SK-N-SH (cell line): ENCODE measurements around the gene KCNB1. TPM values are rescaled to one million over a fixed set of nuclear protein-coding genes. Genes with fewer than 3 reads are reported as not detected.

Source experiments
- CTCF ChIA-PET: fragments of 300-600, 350-600 bp; formaldehyde crosslinking; extraction: SDS; loops from one replicate; lab custom pipeline; 2021; lab: Yijun Ruan, JAX
- POLR2A ChIA-PET: fragments of 350-600 bp; sonication (Branson Sonifier 250); formaldehyde crosslinking; extraction: SDS; loops from one replicate; lab custom pipeline; 2020; ENCODE audit warnings: antibody characterized with exemption, inconsistent platforms; lab: Yijun Ruan, JAX
- DNase-seq: peaks from one replicate; pipeline ENCODE4 v3.0.0; 2012
- H2AFZ ChIP-seq: fragments of 200-600 bp; sonication (generic); 2 replicates; pipeline ENCODE4 v1.8.1; 2016; ENCODE audit warnings: antibody characterized with exemption, mild to moderate bottlenecking, low read depth
- H3F3A ChIP-seq: fragments of 200-600 bp; sonication (generic); replicated peaks from 2 replicates; pipeline ENCODE3; 2016; ENCODE audit warnings: antibody characterized with exemption, mild to moderate bottlenecking; ENCODE audit not compliant: insufficient read depth
- H3K27ac ChIP-seq, 2 experiments: fragments of 200-500 bp in 1 of 2; fragments of 200-600 bp in 1 of 2; sonication (Bioruptor generic) in 1 of 2; sonication (generic), shearing (Covaris generic) in 1 of 2; 2 replicates each; pipeline versions ENCODE4 v1.5.1 to v1.6.1; 2014 to 2016; ENCODE audit warnings: low read depth in 2 of 2, inconsistent platforms in 1 of 2, low read length in 1 of 2, mild to moderate bottlenecking in 1 of 2, mixed read lengths in 1 of 2
- H3K27me3 ChIP-seq: fragments of 200-600 bp; sonication (generic), shearing (Covaris generic); 2 replicates; pipeline ENCODE4 v1.6.1; 2016; ENCODE audit warnings: mixed run types; ENCODE audit not compliant: insufficient read depth
- H3K36me3 ChIP-seq, 2 experiments: fragments of 200-500 bp in 1 of 2; fragments of 200-600 bp in 1 of 2; sonication (Bioruptor generic) in 1 of 2; sonication (generic) in 1 of 2; replicated peaks in 1 of 2; 2 replicates each; pipeline versions ENCODE3 to v1.5.1; 2014 to 2016; ENCODE audit warnings: low read length in 1 of 2, mild to moderate bottlenecking in 1 of 2; ENCODE audit not compliant: insufficient read depth in 2 of 2, control insufficient read depth in 1 of 2
- H3K4me1 ChIP-seq, 2 experiments: fragments of 200-500 bp in 1 of 2; fragments of 200-600 bp in 1 of 2; sonication (Bioruptor generic) in 1 of 2; sonication (generic), shearing (Covaris generic) in 1 of 2; 2 replicates each; pipeline versions ENCODE4 v1.5.1 to v1.6.1; 2014 to 2016; ENCODE audit warnings: low read depth in 1 of 2, low read length in 1 of 2, mixed run types in 1 of 2; ENCODE audit not compliant: insufficient read depth in 2 of 2, control insufficient read depth in 1 of 2
- H3K4me2 ChIP-seq: fragments of 200-600 bp; sonication (generic), shearing (Covaris generic); 2 replicates; pipeline ENCODE4 v1.6.1; 2017; ENCODE audit warnings: mixed run types
- H3K4me3 ChIP-seq, 2 experiments: fragments of 200-500 bp in 1 of 2; fragments of 200-600 bp in 1 of 2; sonication (Bioruptor generic) in 1 of 2; sonication (generic), shearing (Covaris generic) in 1 of 2; 2 replicates each; pipeline versions ENCODE4 v1.5.1 to v1.8.1; 2014 to 2016; ENCODE audit warnings: low read depth in 2 of 2, inconsistent platforms in 1 of 2, low read length in 1 of 2, mild to moderate bottlenecking in 1 of 2, mixed read lengths in 1 of 2, moderate library complexity in 1 of 2
- H3K79me2 ChIP-seq: fragments of 200-600 bp; sonication (generic); 2 replicates; pipeline ENCODE4 v1.8.1; 2017; ENCODE audit warnings: mild to moderate bottlenecking; ENCODE audit not compliant: insufficient read depth
- H3K9ac ChIP-seq: fragments of 200-600 bp; sonication (generic); 2 replicates; pipeline ENCODE4 v1.6.1; 2017; ENCODE audit warnings: mixed run types
- H3K9me2 ChIP-seq: fragments of 200-600 bp; sonication (generic); 2 replicates; pipeline ENCODE4 v1.6.1; 2017; ENCODE audit warnings: mixed run types
- H3K9me3 ChIP-seq: fragments of 200-600 bp; sonication (generic); 2 replicates; pipeline ENCODE4 v1.6.1; 2017; ENCODE audit warnings: mixed run types, mild to moderate bottlenecking, moderate library complexity
- H4K20me1 ChIP-seq: fragments of 200-600 bp; sonication (generic); 2 replicates; pipeline ENCODE4 v1.6.1; 2017; ENCODE audit warnings: mild to moderate bottlenecking, mixed run types; ENCODE audit not compliant: insufficient read depth
- ELF1 ChIP-seq: IDR thresholded peaks from 2 replicates; pipeline ENCODE4 v1.4.0; 2012
- EP300 ChIP-seq, 2 experiments: IDR thresholded peaks; 2 replicates each; pipeline versions ENCODE4 v1.4.0 to v1.6.1; 2012; ENCODE audit warnings: borderline replicate concordance in 1 of 2, low read depth in 1 of 2, low read length in 1 of 2
- FOSL2 ChIP-seq: IDR thresholded peaks from 2 replicates; pipeline ENCODE4 v1.4.0; 2012; ENCODE audit warnings: low read depth, mild to moderate bottlenecking, moderate library complexity, borderline replicate concordance
- FOXJ3 ChIP-seq: sonication (generic); formaldehyde crosslinking; IDR thresholded peaks from 2 replicates; pipeline ENCODE4 v1.5.1; 2020; ENCODE audit warnings: mild to moderate bottlenecking, missing genetic modification reagents
- FOXM1 ChIP-seq: IDR thresholded peaks from 2 replicates; pipeline ENCODE4 v1.4.0; 2012; ENCODE audit warnings: low read depth, mild to moderate bottlenecking
- JUND ChIP-seq: IDR thresholded peaks from 2 replicates; pipeline ENCODE4 v1.4.0; 2012
- NRF1 ChIP-seq: IDR thresholded peaks from 2 replicates; pipeline ENCODE4 v1.6.1; 2012; ENCODE audit warnings: low read depth, mild to moderate bottlenecking, low read length
- POLR2AphosphoS5 ChIP-seq: IDR thresholded peaks from 2 replicates; pipeline ENCODE4 v1.6.1; 2012; ENCODE audit warnings: low read depth, low read length
- RAD21 ChIP-seq: IDR thresholded peaks from 2 replicates; pipeline ENCODE4 v1.6.1; 2012; ENCODE audit warnings: mild to moderate bottlenecking, low read length
- RCOR1 ChIP-seq: fragments of 150-350 bp; IDR thresholded peaks from 2 replicates; pipeline ENCODE4 v1.6.1; 2017; ENCODE audit warnings: antibody characterized with exemption, low read length
- RFX5 ChIP-seq: IDR thresholded peaks from 2 replicates; pipeline ENCODE4 v1.6.1; 2012; ENCODE audit warnings: mild to moderate bottlenecking, improper control_type of control experiment, low read length
- RXRA ChIP-seq: IDR thresholded peaks from 2 replicates; pipeline ENCODE4 v1.4.0; 2012; ENCODE audit warnings: low read depth, mild to moderate bottlenecking, borderline replicate concordance
- SMC3 ChIP-seq: IDR thresholded peaks from 2 replicates; pipeline ENCODE4 v1.6.1; 2012; ENCODE audit warnings: low read depth, low read length, improper control_type of control experiment
- TCF12 ChIP-seq: IDR thresholded peaks from 2 replicates; pipeline ENCODE4 v1.4.0; 2012
- TEAD4 ChIP-seq: IDR thresholded peaks from 2 replicates; pipeline ENCODE4 v1.4.0; 2012; ENCODE audit warnings: mild to moderate bottlenecking, borderline replicate concordance; ENCODE audit not compliant: insufficient read depth
- WGBS: methylation state at CpG from one replicate; pipeline ENCODE4 v1.1.6; 2017; ENCODE audit warnings: low lambda C conversion rate; 5-methylcytosine and 5-hydroxymethylcytosine counted together
- polyA plus RNA-seq, 3 experiments: library from polyadenylated mRNA; depleted of rRNA; stranded (reverse); fragments of >200 nt; gene quantifications; 2 replicates each; pipeline ENCODE4 v1.2.3, GENCODE V29; 2012
- TF ChIP-seq, protein P1 (sequence below): IDR thresholded peaks from 2 replicates; pipeline ENCODE4; 2012
- TF ChIP-seq, protein P2 (sequence below): IDR thresholded peaks from 2 replicates; pipeline ENCODE4 v1.6.1; 2012; ENCODE audit warnings: mild to moderate bottlenecking, low read depth, low read length, moderate library complexity
- TF ChIP-seq, protein P3 (sequence below): fragments of 150-350 bp; IDR thresholded peaks from 2 replicates; pipeline ENCODE4 v1.6.1; 2017; ENCODE audit warnings: antibody characterized with exemption, low read length, low read depth, borderline replicate concordance

The KCNB1 gene
- polyA plus RNA-seq, 1 of the 3 experiments (the other 2 are of a cell fraction), result 0.82 TPM

GRCh38 chr20:49395659-49396058 is 86.8 kb downstream of the KCNB1 start:
- no peak overlapping the region for H2AFZ ChIP-seq
- no peaks in the 10 kb centered on the region for H3F3A ChIP-seq
- CTCF ChIA-PET, result interaction anchor here (1.1 to 2.4 kb wide), 4 partner anchors 10 to 88 kb away, joined by 4 to 11 read pairs (median 8); no protein-coding TSS in a partner anchor
- H3K4me2 ChIP-seq, result no peak overlapping the region
- 87% methylated on average over 11 of the region's 11 CpGs for WGBS
- TF ChIP-seq RCOR1 (no peak), FOXM1 (no peak), RFX5 (no peak), EP300 (IDR thresholded peaks at IDR 0.05; ENCODE audit: borderline replicate concordance in 1 of 2, low read depth in 1 of 2, low read length in 1 of 2) (no peak), NRF1 (no peak), TCF12 (no peak), ELF1 (no peak), JUND (no peak), SMC3 (no peak), FOSL2 (no peak), FOXJ3 (CRISPR knock-in tag) (no peak), RAD21 (no peak), TEAD4 (no peak), POLR2AphosphoS5 (no peak), RXRA (no peak)
- TF ChIP-seq, protein P1, sequence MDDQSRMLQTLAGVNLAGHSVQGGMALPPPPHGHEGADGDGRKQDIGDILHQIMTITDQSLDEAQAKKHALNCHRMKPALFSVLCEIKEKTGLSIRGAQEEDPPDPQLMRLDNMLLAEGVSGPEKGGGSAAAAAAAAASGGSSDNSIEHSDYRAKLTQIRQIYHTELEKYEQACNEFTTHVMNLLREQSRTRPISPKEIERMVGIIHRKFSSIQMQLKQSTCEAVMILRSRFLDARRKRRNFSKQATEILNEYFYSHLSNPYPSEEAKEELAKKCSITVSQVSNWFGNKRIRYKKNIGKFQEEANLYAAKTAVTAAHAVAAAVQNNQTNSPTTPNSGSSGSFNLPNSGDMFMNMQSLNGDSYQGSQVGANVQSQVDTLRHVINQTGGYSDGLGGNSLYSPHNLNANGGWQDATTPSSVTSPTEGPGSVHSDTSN, result no peak
- TF ChIP-seq, protein P2, sequence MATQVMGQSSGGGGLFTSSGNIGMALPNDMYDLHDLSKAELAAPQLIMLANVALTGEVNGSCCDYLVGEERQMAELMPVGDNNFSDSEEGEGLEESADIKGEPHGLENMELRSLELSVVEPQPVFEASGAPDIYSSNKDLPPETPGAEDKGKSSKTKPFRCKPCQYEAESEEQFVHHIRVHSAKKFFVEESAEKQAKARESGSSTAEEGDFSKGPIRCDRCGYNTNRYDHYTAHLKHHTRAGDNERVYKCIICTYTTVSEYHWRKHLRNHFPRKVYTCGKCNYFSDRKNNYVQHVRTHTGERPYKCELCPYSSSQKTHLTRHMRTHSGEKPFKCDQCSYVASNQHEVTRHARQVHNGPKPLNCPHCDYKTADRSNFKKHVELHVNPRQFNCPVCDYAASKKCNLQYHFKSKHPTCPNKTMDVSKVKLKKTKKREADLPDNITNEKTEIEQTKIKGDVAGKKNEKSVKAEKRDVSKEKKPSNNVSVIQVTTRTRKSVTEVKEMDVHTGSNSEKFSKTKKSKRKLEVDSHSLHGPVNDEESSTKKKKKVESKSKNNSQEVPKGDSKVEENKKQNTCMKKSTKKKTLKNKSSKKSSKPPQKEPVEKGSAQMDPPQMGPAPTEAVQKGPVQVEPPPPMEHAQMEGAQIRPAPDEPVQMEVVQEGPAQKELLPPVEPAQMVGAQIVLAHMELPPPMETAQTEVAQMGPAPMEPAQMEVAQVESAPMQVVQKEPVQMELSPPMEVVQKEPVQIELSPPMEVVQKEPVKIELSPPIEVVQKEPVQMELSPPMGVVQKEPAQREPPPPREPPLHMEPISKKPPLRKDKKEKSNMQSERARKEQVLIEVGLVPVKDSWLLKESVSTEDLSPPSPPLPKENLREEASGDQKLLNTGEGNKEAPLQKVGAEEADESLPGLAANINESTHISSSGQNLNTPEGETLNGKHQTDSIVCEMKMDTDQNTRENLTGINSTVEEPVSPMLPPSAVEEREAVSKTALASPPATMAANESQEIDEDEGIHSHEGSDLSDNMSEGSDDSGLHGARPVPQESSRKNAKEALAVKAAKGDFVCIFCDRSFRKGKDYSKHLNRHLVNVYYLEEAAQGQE, result no peak
- TF ChIP-seq, protein P3, sequence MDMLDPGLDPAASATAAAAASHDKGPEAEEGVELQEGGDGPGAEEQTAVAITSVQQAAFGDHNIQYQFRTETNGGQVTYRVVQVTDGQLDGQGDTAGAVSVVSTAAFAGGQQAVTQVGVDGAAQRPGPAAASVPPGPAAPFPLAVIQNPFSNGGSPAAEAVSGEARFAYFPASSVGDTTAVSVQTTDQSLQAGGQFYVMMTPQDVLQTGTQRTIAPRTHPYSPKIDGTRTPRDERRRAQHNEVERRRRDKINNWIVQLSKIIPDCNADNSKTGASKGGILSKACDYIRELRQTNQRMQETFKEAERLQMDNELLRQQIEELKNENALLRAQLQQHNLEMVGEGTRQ, result no peak
- TF ChIP-seq, all 33 proteins: peak for 0
- no peaks in the 10 kb centered on the region for H3K36me3 ChIP-seq
- no peaks in the 10 kb centered on the region; a peak in 1 of 4 replicates for H3K4me1 ChIP-seq
- no peaks in the 10 kb centered on the region for H3K9me3 ChIP-seq
- no peak overlapping the region for H3K27ac ChIP-seq
- no peaks in the 10 kb centered on the region for H3K9me2 ChIP-seq
- DNase-seq, result no peak
- H3K79me2 ChIP-seq, result no peaks in the 10 kb centered on the region
- POLR2A ChIA-PET, result no interaction called here
- H3K9ac ChIP-seq, result no peak overlapping the region
- no peak overlapping the region for H3K4me3 ChIP-seq
- no peaks in the 10 kb centered on the region for H4K20me1 ChIP-seq
- no peaks in the 10 kb centered on the region for H3K27me3 ChIP-seq
